ENCODE data around the gene NUBP2. TPM values are rescaled to one million over a fixed set of nuclear protein-coding genes. Genes with fewer than 3 reads are reported as not detected.

The NUBP2 gene
- total RNA-seq, 4 donors from 2014 or later = 15.3 to 165 (median 59.6) TPM

DNA sequence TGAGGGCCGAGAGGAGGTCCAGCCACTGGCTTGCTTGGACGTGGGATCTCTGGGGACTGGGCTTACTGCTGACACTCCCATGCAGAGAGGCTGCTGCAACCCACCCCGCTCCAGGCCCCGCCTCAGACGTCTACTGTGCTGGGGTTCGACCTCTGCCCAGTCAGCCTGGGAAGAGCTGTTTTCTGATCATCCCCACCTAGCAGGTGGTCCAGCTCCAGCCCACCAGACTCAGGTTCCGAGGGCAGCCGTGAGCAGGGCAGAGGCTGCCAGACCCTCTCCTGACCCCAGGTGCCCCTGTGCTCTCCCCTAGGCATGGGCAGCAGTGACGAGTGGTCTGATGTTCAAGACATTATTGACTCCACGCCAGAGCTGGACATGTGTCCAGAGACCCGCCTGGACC is 34.8 kb upstream of the NUBP2 start:
- intact Hi-C loops (cut with DNase I; ENCODE audit: low total_unique reads) = no loop called here
- no peak for DNase-seq
- Histone ChIP-seq H3K27me3 (no peaks in the 10 kb centered on the region), H3K36me3 (peaks cover 0 to 30% (median 13%) of the 10 kb centered on the region in 4 donors), H3K4me3 (no peak overlapping the region), H3K9me3 (no peaks in the 10 kb centered on the region), H3K27ac (no peak overlapping the region), H3K4me1 (no peaks in the 10 kb centered on the region)
- 97% methylated on average over 7 of the region's 11 CpGs; no CpG with 5 or more reads in 1 of the 2 donors for WGBS, 2 donors (ENCODE audit: low coverage in 1 of 2)
- TF ChIP-seq POLR2A (IDR thresholded peaks at IDR 0.05) (no peak), EP300 (IDR thresholded peaks at IDR 0.05; ENCODE audit: low read depth) (no peak), POLR2AphosphoS5 (IDR thresholded peaks at IDR 0.05) (no peak)
- in situ Hi-C loops (cut with MboI; ENCODE audit: low pct_ligation_motif_present in 1 of 4, low pct_unique_long_range_greater_than_20kb in 1 of 4, low sequenced_read_pairs in 3 of 4) = no loop called here

DNA sequence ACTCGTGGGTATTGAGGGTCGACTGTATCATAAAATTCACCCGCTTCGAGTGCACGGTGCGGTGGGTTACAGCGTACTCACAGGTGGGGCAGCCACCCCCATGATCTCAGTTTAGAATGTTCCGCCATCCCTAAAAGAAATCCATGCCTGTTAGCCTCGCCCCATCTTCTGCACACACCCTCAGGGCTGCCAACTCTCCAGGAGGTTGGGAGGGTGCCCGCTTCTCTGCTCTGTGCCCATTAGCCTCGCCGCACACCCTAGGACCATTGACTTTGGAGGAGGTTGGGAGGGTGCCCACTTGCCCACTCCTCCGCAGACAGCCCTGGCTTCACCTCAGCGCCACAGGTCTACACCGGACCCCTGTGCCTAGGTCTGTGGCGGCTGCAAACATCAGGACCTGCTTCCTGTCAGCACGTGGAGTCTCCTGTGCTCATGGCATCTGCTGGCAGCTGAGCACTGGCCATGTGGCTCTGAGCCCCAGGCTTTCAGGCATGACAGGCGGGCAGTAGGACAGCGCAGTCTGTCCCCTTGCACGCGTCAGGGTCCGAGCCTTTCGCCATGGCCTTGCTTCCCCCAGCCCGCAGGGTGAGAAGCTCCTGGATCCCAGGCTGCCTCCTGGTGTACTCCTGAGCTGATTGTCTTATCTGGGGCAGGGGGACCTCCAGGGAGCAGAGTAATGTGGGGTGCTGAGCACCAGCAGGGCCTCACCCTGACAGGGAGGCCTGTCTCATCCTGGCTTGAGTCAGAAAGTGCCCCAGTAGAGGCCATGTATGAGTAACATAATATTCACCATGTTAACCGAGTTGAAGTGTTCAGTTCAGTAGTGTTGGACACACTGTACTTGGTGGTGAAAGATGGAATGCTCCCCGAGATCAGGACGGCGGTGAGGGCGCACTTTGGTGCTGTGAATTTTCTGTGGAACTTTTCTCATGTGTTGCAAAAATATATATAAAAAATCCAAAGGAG is 33.3 kb upstream of the NUBP2 start:
- Histone ChIP-seq H3K4me3 (no peak overlapping the region), H3K27ac (no peak overlapping the region), H3K9me3 (no peaks in the 10 kb centered on the region), H3K36me3 (peaks cover 0 to 24% (median 12%) of the 10 kb centered on the region in 4 donors), H3K4me1 (no peaks in the 10 kb centered on the region), H3K27me3 (no peaks in the 10 kb centered on the region)
- intact Hi-C loops (cut with DNase I; ENCODE audit: low total_unique reads) (no loop called here), in situ Hi-C loops (cut with MboI; ENCODE audit: low pct_ligation_motif_present in 1 of 4, low pct_unique_long_range_greater_than_20kb in 1 of 4, low sequenced_read_pairs in 3 of 4) (no loop called here)
- WGBS, 2 donors (ENCODE audit: low coverage in 1 of 2) = 95 to 100% methylated on average over 6 to 29 of the region's 29 CpGs
- TF ChIP-seq POLR2AphosphoS5 (IDR thresholded peaks at IDR 0.05) = no peak
- no peak for TF ChIP-seq EP300 (IDR thresholded peaks at IDR 0.05; ENCODE audit: low read depth)
- TF ChIP-seq, protein P1, sequence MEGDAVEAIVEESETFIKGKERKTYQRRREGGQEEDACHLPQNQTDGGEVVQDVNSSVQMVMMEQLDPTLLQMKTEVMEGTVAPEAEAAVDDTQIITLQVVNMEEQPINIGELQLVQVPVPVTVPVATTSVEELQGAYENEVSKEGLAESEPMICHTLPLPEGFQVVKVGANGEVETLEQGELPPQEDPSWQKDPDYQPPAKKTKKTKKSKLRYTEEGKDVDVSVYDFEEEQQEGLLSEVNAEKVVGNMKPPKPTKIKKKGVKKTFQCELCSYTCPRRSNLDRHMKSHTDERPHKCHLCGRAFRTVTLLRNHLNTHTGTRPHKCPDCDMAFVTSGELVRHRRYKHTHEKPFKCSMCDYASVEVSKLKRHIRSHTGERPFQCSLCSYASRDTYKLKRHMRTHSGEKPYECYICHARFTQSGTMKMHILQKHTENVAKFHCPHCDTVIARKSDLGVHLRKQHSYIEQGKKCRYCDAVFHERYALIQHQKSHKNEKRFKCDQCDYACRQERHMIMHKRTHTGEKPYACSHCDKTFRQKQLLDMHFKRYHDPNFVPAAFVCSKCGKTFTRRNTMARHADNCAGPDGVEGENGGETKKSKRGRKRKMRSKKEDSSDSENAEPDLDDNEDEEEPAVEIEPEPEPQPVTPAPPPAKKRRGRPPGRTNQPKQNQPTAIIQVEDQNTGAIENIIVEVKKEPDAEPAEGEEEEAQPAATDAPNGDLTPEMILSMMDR (IDR thresholded peaks at IDR 0.05) = no peak
- TF ChIP-seq POLR2A (IDR thresholded peaks at IDR 0.05) = no peak
- no peak for DNase-seq

DNA sequence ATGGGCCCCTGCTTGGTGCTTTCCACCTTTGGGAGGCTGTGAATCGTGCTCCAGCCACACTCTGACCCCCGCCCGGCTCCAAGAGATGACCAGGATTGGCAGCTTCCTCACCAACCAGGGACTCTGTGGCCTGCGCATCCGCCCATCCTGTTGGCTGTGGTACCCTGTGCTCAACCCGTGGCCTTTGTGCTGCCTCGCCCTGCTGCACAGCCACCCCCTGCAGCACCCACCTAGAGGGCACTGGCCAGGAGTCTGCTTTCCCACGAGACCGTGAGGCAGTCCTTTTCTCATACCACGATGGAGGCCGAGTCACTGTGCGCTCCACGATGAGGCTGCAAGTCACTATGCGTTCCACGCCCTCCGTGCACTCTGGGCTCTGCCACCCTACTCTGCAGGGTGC is 30.8 kb upstream of the NUBP2 start:
- intact Hi-C loops (cut with DNase I; ENCODE audit: low total_unique reads) = no loop called here

DNA sequence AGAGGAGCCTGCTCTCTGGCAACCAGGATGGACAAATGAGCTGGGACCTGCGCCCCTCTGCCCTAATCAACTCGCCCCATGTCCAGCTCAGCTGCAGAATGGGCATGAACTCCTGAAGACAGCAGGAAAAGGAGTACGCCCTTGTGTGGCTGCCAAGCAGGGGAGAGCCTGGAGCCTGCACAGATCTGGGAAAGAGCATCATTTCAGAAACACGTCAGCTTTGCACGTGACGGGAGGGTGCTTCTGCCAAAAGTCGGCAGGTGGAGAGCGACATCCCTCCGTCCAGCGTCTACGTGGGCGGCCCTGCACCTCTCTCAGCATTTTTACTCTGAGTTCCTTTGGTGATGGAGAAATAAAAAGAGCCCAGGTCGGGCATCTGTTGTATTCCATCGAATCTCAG is 29.9 kb upstream of the NUBP2 start:
- TF ChIP-seq, protein P1 (IDR thresholded peaks at IDR 0.05) = no peak
- TF ChIP-seq EP300 (IDR thresholded peaks at IDR 0.05; ENCODE audit: low read depth) (no peak), POLR2A (IDR thresholded peaks at IDR 0.05) (no peak), POLR2AphosphoS5 (IDR thresholded peaks at IDR 0.05) (no peak)
- Histone ChIP-seq H3K4me1 (peaks cover 4 to 13% (median 9%) of the 10 kb centered on the region in 4 donors), H3K36me3 (peaks cover 0 to 23% (median 10%) of the 10 kb centered on the region in 4 donors), H3K27me3 (no peaks in the 10 kb centered on the region), H3K9me3 (no peaks in the 10 kb centered on the region), H3K27ac (no peak overlapping the region), H3K4me3 (no peak overlapping the region)
- intact Hi-C loops (cut with DNase I; ENCODE audit: low total_unique reads) (no loop called here), in situ Hi-C loops (cut with MboI; ENCODE audit: low pct_ligation_motif_present in 1 of 4, low pct_unique_long_range_greater_than_20kb in 1 of 4, low sequenced_read_pairs in 3 of 4) (no loop called here)
- DNase-seq = no peak
- 94 to 100% methylated on average over 5 to 14 of the region's 14 CpGs for WGBS, 2 donors (ENCODE audit: low coverage in 1 of 2)

More for the DNA sequence above, 30.8 kb upstream of the NUBP2 start:
- H3K36me3 ChIP-seq = peaks cover 0 to 23% (median 12%) of the 10 kb centered on the region in 4 donors
- TF ChIP-seq, protein P1 (IDR thresholded peaks at IDR 0.05) = no peak
- TF ChIP-seq POLR2AphosphoS5 (IDR thresholded peaks at IDR 0.05) = no peak
- DNase-seq = no peak
- no peak overlapping the region for H3K27ac ChIP-seq
- peaks cover 0 to 4% (median 2%) of the 10 kb centered on the region in 4 donors for H3K4me1 ChIP-seq
- in situ Hi-C loops (cut with MboI; ENCODE audit: low pct_ligation_motif_present in 1 of 4, low pct_unique_long_range_greater_than_20kb in 1 of 4, low sequenced_read_pairs in 3 of 4) = no loop called here
- H3K27me3 ChIP-seq = no peaks in the 10 kb centered on the region
- H3K4me3 ChIP-seq = no peak overlapping the region
- WGBS, 2 donors (ENCODE audit: low coverage in 1 of 2) = 96% methylated on average over 16 of the region's 16 CpGs; no CpG with 5 or more reads in 1 of the 2 donors
- H3K9me3 ChIP-seq = no peaks in the 10 kb centered on the region

Data from transverse colon (tissue), 4 donors.